Head of caudate nucleus (tissue), 42 donors: Measurements from ENCODE around the gene TAF1.
"Not testable (repeated sequence)": the region's sequence is repeated elsewhere in the genome, so short reads cannot be mapped to it uniquely, and the experiment has no call there.

ENCODE experiments used
- DNase-seq, 42 donors: peaks; one replicate each; pipeline versions ENCODE4 v3.0.0 to v3.0.0-alpha.2; 2020 to 2021; ENCODE audit warnings: mixed read lengths in 7 of 42
- intact Hi-C: fragments of 100-400 bp; cut with DNase I; formaldehyde crosslinking; loops from one replicate; pipeline ENCODE4 v1.15.0; 2022

The TAF1 gene

GRCh38 chrX:71420686-71421085 lies 54.5 kb downstream of the TAF1 start:
- DNase-seq: no peak
- intact Hi-C loops: no loop called here

GRCh38 chrX:71432733-71433132 lies 66.6 kb downstream of the TAF1 start:
- intact Hi-C loops: no loop called here
- DNase-seq: no peak

- intact Hi-C loops: no loop called here
- peak in 5 of 42 donors; percentile 1 to 35 (median 9) for DNase-seq
These were observed 72.6 kb downstream of the TAF1 start for GRCh38 chrX:71438750-71439149.

- intact Hi-C loops: no loop called here
- DNase-seq: no peak
These were observed 73.3 kb downstream of the TAF1 start for GRCh38 chrX:71439420-71439819.

- peak in 30 of 42 donors; percentile 1 to 60 (median 24) for DNase-seq
- intact Hi-C loops: no loop called here
These were observed 73.7 kb downstream of the TAF1 start for GRCh38 chrX:71439896-71440295.

GRCh38 chrX:71440401-71440800 lies 74.2 kb downstream of the TAF1 start:
- no peak for DNase-seq
- intact Hi-C loops: no loop called here

- intact Hi-C loops, DNase-seq: not testable (repeated sequence)
These were observed 75.7 kb downstream of the TAF1 start for GRCh38 chrX:71441809-71442208.

- no peak for DNase-seq
- intact Hi-C loops: no loop called here
These were observed 84.4 kb downstream of the TAF1 start for GRCh38 chrX:71450433-71451106.

GRCh38 chrX:71451518-71451917 lies 85.4 kb downstream of the TAF1 start:
- intact Hi-C loops, DNase-seq: not testable (repeated sequence)

- DNase-seq: no peak
- intact Hi-C loops: no loop called here
These were observed 86.9 kb downstream of the TAF1 start for GRCh38 chrX:71453056-71453455.

- no peak for DNase-seq
These were observed 88.1 kb downstream of the TAF1 start for GRCh38 chrX:71454222-71454621.

GRCh38 chrX:71458866-71459265 lies 92.7 kb downstream of the TAF1 start:
- intact Hi-C loops: no loop called here
- no peak for DNase-seq

More at GRCh38 chrX:71454222-71454621, 88.1 kb downstream of the TAF1 start:
- intact Hi-C loops: no loop called here

GRCh38 chrX:71464968-71465367 lies 98.8 kb downstream of the TAF1 start:
- intact Hi-C loops: no loop called here
- no peak for DNase-seq

- DNase-seq: no peak
- intact Hi-C loops: no loop called here
These were observed 100.9 kb downstream of the TAF1 start for GRCh38 chrX:71466979-71467523.

- no peak for DNase-seq
- intact Hi-C loops: no loop called here
These were observed 109.8 kb downstream of the TAF1 start for GRCh38 chrX:71475785-71476540.

GRCh38 chrX:71482228-71482958 lies 116.2 kb downstream of the TAF1 start:
- intact Hi-C loops: no loop called here
- DNase-seq: peak in 1 of 42 donors; percentile 7

- intact Hi-C loops: no loop called here
- no peak for DNase-seq
These were observed 121.7 kb downstream of the TAF1 start for GRCh38 chrX:71487814-71488213.

- intact Hi-C loops: no loop called here
- no peak for DNase-seq
These were observed 123.4 kb downstream of the TAF1 start for GRCh38 chrX:71489540-71489939.

GRCh38 chrX:71492231-71493065 lies 126.3 kb downstream of the TAF1 start:
- peak in 27 of 42 donors; percentile 2 to 45 (median 11) for DNase-seq
- intact Hi-C loops: no loop called here
